Measurements from ENCODE around the gene HSPG2. TPM values are rescaled to one million over a fixed set of nuclear protein-coding genes. Genes with fewer than 3 reads are reported as not detected.
"Not testable (repeated sequence)": the region's sequence is repeated elsewhere in the genome, so short reads cannot be mapped to it uniquely, and the experiment has no call there.

The HSPG2 gene
- polyA plus RNA-seq, 1 donor = 350 TPM

DNA sequence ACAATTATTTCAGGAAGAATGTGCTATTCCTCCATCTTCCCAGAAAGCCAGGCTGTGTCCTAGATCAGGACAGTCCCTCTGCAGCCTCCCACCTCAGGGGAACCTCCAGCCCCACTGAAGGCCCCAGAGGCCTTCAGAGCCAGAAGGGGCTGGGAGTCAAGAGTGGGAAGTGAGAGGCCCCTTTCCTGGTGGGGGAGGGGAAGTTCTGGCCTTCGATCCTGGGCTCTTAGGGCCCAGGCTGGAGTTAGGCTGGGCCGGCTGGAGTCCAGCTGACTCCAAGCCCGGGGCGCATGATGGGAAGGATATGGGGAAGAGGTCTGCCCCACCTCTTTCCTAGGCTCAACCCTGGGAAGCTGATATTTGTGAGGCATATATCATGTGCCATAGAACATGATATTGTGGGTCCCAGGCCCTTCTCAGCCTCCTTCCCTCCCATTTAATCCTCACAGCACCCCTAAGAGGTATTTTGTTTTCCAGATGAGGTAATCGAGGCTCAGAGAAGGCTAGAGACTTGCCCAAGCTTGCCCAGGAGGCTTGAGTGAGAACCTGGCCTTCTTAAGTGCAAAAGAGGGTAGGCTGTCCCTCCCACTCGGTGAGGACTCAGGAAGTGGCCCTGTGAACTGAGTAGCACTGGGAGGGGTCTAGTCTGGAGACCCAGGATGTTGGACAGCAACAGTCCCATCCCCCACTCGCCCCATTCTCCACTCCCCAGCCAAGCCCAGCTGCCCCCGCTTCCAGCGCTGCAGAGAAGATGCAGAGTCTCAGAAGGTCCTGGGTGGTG, 18.6 kb upstream of the HSPG2 start:
- DNase-seq = no peak

- DNase-seq = no peak
Observed at GRCh38 chr1:21955058-21955457, 17.9 kb upstream of the HSPG2 start.

- no peak for DNase-seq
Observed at GRCh38 chr1:21952786-21953520, 15.8 kb upstream of the HSPG2 start.

DNA sequence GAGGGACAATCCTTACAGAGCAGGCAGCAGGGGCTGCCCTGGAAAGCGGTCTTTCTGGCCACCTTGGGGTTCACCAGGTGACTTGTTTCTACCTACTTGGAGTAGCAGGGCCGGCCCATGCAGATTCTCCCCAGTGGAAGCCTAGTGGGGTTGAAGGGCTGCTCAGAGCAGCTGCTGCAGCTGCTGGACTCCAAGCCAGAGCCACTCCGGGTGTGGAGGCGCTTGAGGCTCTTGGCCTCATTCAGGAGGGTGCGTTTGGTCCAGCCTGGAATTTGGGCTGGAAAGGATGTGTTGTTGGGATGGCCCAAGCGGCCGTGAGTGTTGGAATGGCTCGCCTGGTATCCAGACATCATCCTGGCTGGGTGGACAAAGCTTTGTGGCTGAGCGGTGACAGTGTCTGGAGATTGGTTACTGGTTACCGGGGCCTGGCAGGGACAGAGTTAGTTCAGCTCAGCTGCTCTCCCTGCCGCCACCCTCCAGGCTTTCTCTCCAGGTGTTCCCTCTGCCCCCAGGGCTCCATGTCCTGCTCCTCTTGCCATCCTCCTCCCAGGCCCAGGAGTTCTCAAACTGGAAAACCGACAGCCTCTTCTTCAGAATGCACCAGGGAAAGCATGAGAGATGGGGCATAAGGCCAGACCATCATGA, 14.2 kb upstream of the HSPG2 start:
- no peak for DNase-seq

- DNase-seq = no peak
Observed at GRCh38 chr1:21950734-21951133, 13.6 kb upstream of the HSPG2 start.

DNA sequence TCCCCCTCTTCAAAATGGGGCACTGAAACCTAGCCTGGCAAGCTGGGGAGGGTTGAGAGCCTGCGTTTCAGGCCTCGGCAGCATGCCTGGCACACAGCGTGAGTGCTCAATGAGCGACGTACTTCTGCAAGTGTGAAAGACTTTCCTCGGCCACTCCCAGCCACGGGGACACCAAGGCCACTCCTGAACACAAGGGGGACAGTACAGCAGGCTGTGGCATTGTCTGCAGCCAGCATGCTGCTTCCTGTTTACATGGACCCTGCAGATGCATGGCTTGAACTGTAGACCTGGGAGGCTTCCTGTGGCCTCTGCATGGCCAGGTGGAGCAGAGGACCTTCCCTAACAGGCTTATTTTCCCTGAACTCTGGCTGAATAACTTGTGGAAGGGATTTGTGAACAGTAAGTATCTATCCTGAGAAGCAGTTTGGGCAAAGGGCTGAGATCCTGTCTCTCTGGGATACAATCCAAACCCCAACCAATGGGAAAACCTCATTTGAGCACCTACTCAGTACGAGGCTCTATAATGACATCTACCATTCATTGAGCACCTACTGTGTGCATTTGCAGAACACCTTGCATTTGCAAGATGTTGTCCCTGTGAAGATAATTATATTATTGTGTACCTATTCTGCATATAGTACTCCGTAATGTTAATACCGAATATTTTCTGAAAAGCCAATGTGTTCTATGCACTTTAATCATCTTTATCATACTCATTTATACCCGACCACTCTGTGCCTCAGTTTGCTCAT, 9.9 kb upstream of the HSPG2 start:
- no peak for DNase-seq

- DNase-seq = no peak
Observed at GRCh38 chr1:21944733-21945073, 7.6 kb upstream of the HSPG2 start.

GRCh38 chr1:21942959-21943640, 6.0 kb upstream of the HSPG2 start:
- not testable (repeated sequence) for DNase-seq

- no peak for DNase-seq
Observed at GRCh38 chr1:21942464-21942863, 5.4 kb upstream of the HSPG2 start.

DNA sequence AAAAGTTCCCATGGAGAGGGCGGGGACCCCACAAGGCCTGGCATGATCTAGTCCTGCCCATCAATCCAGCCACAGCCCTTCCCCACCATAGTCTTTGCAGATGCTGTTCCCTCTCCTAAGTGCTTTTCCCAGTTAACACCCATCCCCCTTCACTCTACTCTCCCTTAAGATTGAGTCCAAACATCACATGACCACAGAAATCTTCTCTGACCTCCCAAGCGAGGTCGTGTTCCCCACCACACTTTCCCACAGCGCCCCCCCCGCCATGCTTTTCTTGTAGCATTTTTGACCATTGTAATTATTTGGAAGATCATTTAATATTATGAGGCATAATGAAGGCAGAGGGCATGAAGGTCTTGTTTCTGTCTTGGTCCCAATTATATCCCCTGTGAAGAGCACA, 4.3 kb upstream of the HSPG2 start:
- DNase-seq = no peak

- DNase-seq = no peak
Observed at GRCh38 chr1:21940492-21940891, 3.4 kb upstream of the HSPG2 start.

DNA sequence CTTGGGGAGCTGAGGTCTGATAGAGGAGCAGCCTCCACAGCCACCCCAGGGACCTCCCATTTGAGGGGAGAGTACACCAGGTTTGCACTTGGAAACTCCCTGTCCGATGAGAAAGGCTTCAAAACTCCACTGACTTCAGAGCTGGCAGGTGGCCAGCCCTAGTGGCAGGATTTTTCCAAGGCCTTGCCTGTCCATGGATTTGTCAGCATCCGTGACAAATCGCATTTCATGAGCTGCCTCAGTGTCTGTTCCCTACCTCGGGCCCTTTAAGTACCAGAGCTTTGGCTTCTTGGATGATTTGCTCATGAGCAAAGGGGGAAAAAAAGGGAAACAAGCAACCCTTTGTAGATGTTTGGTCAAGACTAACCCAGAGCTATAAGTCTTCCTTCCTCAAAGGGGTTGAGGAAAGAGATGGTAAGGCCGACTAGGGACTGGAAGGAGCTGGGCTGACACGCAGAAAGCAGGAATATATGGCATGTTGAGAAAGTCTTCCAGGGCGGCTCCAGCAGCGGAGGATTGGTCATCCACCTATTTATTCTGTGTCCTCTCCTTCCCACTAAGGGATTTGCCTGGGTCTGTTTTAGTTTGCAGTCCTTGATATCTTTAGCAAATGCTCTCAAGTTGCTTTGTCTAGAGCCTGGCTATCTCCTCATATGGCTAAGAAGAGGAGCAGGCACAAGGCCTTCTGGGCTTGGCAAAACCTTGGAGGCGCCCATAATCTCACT, 2.7 kb upstream of the HSPG2 start:
- peak; percentile 89 for DNase-seq

DNA sequence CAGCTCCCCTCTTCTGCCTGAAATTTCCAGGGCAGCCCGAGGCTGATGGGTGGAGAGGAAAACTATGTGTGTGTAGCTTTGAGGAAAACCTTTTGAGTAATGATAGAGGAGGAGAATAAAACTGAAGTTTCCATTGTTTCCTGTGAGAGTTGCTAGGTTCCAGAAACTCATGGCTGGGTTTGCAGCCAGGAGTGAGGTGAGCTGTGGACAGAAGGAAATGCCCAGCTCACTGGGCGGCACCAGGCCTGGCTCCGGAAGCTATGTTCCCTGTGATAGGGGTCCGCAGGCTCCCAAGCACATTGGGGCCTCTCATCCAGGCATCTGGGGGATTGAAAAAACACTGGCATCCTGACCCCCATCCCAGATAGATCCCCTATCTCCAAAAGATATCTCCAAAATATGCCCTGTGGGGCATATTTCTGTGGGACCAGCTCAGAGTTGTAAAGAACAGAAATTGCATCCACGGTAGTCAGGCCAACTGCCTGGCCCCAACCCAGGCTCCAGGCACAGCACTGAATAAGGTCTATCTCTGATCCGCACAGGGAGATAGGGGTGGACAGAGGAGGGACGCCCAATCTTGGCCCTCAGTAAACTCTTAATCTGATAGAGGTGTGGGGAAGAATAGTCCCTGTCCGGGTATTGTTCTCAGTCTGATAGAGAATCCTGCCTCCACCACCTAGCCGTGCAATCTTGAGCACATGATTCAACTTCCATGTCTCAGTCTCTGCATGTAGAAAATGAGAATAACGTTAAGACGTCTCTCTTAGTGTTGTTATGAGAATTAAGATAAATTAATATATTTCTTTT, 1.8 kb upstream of the HSPG2 start:
- DNase-seq = peak; percentile 71

- DNase-seq = peak; percentile 90
Observed at GRCh38 chr1:21937372-21938121, 437 bp upstream of the HSPG2 start.

DNA sequence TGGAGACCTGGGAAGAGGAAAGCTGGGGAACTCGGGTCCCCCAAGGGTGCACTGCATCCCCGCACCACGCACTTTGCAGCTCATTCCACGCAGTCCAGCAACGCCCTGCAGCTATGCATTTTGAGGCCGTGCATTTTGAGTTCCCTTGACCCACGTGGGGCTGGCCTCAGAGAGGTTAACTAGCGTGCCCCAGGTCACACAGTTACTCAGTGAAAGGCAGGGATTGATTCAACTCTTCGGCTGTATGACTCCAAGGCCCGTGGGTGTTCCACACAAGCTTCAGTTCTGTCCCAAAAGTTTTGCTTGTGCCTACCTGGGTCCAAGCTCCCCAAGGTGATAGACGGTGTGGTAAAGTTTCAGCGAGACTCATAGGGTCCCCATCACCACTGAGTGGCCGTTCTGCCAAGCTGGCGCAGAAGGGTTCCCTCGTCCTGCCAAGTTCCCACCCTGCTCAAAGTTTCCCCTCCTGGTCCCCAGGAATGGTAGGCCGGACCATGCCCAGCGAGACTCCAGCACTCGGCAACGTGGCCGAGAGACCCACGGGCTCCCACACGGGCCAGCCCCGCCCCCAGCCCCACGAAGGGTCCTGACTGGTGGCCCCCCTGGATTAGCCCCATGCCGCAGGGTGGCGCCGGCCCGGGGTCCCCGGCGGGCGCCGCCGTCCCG, 611 bp downstream of the HSPG2 start:
- no peak for DNase-seq

DNA sequence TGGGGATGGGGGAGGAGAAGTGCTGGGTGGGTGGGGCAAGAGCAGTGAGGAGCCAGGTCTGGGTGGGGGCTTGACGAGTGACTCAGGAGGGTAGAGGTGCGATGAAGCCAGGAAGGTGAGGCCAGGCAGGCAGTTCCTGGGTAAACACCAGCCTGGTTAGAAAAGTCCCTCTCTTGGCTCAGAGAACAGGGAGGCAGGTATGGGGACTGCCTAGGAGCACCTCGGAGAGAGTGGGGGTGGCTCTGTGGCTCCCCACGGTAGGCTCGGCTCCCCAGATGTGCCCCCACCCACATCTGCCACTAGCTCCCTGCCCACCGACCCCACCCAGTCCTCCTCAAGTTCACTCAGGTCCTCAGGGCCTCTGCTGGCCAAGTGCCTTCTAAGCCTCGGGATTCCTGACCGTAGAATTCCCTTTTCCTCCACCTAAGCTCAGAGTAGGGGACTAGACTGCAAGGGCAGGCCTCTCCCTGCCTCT, 1.2 kb downstream of the HSPG2 start:
- DNase-seq = no peak

GRCh38 chr1:21935393-21935804, 1.7 kb downstream of the HSPG2 start:
- no peak for DNase-seq

GRCh38 chr1:21933397-21934248, 3.5 kb downstream of the HSPG2 start:
- DNase-seq = peak; percentile 69
